GM10847 (cell line): ENCODE measurements around the gene RNGTT.

ENCODE experiments used
- POLR2A ChIP-seq: IDR thresholded peaks from 2 replicates; pipeline ENCODE4 v1.6.1; 2011; ENCODE audit not compliant: insufficient read length; ENCODE audit errors: extremely low read depth

The RNGTT gene

DNA sequence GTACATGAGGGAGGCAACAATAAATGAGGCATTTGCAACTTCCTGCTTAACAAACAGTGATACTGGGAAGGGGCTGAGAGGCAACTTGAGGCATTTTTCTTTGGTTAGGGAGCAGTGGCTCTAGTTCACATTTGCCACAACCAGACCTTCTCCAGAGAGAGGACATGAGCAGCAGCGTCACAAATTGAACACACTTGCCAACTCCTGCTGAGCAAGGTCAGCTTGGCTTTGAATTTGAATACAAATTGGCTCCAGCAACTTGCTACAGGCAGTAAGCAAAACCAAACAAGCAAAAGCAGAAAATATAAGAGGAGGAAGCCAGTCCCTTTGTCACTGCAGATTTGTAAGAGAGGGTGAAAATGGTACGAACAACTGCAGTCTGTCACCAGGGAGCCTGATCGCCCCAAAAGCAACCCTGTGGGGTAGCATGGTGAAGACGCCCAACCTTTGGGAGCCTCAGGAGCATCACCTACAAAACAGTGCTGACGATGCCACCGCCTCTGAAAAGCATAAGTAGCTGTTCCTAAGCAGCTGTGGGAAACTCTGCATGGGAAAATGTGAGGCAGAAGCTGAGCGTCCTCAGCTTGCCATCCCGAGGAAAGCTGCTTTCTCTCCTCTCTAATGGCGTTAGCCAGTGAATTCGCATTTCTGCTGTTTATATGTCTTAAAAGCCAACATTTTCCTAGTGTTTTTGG, 378.7 kb downstream of the RNGTT start:
- no peak for TF ChIP-seq POLR2A

DNA sequence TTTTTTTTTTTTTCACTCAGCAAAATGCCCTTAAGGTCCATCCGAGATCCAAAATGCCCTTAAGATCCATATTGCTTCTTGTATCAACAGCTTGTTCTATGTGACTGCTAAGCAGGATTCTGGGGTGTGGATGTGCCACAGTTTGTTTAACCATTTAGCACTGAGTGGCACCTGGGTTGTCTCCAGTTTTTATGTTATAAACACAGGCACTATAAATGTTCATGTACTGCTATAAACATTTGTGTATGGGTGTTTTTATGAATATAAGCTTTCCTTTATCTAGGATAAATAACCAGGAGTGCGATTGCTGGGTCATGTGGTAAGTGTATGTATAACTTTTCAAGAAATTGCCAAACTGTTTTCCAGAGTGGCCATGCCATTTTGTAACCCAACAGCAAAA, 386.0 kb downstream of the RNGTT start:
- TF ChIP-seq POLR2A: no peak

- TF ChIP-seq POLR2A: no peak
These were observed 387.9 kb downstream of the RNGTT start for GRCh38 chr6:88575536-88575935.

GRCh38 chr6:88574651-88575050, 388.8 kb downstream of the RNGTT start:
- no peak for TF ChIP-seq POLR2A

- TF ChIP-seq POLR2A: no peak
These were observed 389.4 kb downstream of the RNGTT start for GRCh38 chr6:88574031-88574430.

GRCh38 chr6:88573561-88573960, 389.9 kb downstream of the RNGTT start:
- no peak for TF ChIP-seq POLR2A

DNA sequence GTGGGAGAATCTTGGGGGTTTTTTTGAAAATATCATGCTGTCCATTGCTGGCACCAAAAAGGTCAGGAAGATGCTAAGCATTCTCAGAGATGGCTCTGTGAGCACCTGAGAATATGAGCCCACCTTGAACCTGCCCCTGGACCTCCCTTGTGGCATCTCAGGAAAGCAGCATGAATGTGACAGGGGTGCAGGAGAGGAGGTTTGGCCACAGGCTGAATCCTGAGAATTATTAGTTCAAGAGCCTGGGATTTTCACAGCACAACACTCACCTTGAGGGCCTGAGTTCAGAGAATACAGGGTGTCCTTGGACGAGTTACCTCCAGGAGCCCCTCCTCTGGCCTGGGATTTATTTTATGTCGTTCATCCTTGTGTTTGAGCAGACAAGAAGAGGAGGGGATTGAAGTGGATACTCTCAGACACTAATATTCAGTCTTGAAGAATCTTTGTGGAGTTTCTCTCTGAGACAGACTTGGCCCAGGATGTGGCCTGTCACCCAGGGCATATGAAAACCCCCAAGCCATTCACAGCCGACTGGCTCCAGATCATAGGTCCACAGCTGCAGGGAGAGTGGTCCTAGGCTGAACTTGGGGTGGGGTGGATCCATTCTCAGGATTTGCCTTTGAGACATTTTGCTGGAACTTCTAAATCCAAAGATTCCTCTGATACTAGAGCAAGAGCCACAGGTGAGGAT, 390.8 kb downstream of the RNGTT start:
- TF ChIP-seq POLR2A: no peak

GRCh38 chr6:88569959-88570358, 393.5 kb downstream of the RNGTT start:
- TF ChIP-seq POLR2A: no peak

DNA sequence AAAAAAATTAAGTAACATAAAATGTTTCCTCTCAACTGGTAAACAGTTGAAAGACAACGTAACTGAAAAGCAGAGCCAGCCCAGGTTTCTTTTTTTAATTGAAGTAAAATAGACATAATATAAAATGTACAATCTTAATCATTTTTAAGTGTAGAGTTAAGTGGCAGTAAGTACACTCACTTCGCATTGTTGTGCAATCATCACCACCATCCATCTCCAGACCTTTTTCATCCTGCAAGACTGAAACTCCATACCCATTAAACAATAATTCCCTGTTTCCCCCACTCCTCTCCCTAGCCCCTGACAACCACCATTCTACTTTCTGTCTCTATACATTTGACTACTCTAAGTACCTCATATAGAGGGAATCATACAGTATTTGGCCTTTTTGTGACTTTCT, 395.7 kb downstream of the RNGTT start:
- TF ChIP-seq POLR2A: no peak

- TF ChIP-seq POLR2A: no peak
These were observed 396.5 kb downstream of the RNGTT start for GRCh38 chr6:88566746-88567534.

DNA sequence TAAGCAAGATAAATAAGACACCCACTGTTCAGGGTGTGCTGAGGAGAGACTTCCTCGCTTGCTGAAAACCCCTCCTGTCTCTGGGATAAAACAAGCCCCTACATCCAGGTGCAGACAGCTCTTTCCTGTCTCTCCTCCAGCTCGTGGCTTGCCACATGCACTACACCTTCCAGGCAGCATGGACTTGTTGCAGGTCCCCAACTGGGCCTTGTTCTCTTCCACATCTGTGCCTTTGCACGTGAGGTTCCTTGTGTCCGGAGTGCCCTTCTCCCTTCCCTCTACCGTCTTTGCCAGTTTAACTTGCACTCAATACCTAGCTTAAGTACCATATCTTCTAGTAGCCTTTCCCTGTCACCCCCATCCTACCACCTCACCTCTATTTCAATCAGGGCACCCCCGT, 397.6 kb downstream of the RNGTT start:
- TF ChIP-seq POLR2A: no peak

- no peak for TF ChIP-seq POLR2A
These were observed 398.0 kb downstream of the RNGTT start for GRCh38 chr6:88565409-88565811.

DNA sequence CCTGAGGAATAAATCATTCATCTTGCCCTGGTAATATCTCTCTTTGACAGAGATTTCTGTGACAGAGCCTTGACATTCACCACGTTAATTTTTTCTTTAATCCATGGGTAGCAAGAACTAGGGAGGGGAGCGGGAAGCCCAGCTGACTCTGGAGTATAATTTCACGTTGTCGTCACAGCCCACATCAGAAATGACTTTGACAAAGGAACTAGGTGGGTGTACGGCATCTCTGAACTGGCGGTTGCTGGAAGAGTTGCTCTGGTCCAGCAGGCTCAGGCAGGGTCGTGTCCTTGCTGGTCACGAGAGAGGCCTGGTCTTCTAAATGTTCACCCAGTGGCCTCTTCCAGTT, 400.2 kb downstream of the RNGTT start:
- no peak for TF ChIP-seq POLR2A

DNA sequence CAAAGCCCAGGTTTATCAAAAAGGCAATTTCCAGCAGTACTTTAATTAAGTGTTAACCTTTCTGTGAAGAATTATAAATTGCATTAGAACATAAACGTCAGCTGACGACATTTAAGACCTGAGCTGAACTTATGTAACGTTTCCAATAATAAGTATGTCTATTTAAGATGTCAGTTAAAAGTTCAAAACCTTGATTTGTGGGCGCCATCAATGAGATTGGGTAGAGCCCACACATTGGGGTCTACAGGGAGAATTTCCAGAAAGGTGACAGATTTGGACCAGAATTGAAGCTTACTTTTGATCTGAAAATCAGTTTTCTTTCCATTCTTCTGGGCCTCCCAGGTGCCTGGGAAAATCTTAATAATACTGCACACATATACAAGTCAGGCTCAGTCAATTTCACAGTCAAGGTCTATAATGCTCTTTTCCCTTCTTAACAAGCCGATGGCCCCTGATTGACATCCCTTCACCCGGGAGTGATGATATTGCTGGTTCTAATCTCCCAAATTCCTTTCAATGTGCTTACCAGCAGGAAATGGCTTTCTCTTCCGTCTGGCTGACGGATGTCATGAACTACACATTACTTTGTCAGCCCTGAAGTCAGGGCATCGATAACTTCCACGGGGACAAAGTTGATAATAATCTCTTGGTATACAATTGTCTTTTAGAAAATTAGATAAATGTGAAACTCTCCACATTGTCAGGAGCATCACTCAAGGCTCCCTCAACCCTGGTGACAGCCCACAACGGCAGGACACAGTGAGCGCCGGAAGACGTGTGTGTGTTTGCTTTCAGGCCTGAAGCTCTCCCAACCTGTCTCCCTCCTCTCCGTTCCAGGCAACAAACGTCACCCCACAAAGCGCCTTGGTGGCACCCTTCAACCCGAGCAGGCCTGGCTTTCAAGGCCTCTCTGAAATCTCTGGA, 400.8 kb downstream of the RNGTT start:
- no peak for TF ChIP-seq POLR2A

- no peak for TF ChIP-seq POLR2A
These were observed 401.5 kb downstream of the RNGTT start for GRCh38 chr6:88561954-88562315.

- no peak for TF ChIP-seq POLR2A
These were observed 402.1 kb downstream of the RNGTT start for GRCh38 chr6:88561034-88561953.
